GM21381 (cell line): Measurements from ENCODE around the gene PRSS57.
A peak's percentile ranks its signal among the peaks of the same experiment; 100 is the strongest.
"Not testable (repeated sequence)": the region's sequence is repeated elsewhere in the genome, so short reads cannot be mapped to it uniquely, and the experiment has no call there.

Experiments used
- ATAC-seq: cut with Tn5 transposase; IDR thresholded peaks from one replicate; pipeline ENCODE4 v1.9.1; 2021; ENCODE audit warnings: mild to moderate bottlenecking, moderate library complexity; ENCODE audit not compliant: unreplicated experiment

The PRSS57 gene

DNA sequence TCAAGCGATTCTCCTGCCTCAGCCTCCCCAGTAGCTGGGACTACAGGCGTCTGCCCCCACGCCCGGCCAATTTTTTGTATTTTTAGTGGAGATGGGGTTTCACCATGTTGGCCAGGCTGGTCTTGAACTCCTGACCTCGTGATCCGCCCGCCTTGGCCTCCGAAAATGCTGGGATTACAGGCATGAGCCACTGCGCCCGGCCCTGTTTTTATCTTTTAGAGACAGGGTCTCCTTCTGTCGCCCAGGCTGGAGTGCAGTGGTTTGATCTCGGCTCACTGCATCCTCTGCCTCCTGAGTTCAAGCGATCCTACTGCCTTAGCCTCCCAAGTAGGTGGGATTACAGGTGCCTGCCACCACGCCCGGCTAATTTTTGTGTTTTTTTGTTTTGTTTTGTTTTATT, 3.3 kb upstream of the PRSS57 start:
- not testable (repeated sequence) for ATAC-seq

- no peak for ATAC-seq
Measured at GRCh38 chr19:694481-695351, 536 bp downstream of the PRSS57 start.

DNA sequence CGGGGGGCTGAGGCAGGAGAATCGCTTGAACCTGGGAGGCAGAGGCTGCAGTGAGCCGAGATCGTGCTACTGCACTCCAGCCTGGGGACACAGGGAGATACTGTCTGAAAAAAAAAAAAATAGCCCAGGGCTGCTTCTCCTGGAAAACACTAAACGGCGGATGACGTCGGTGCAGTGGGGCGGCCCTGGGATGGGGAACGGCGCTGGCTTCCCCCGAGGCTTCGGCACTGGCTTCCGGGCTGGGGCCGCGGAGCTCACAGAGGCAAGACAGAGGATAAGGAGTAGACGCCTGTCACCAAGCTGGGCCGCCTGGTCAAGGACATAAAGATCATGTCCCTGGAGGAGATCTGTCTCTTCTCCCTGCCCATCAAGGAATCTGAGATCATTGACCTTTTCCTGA, 5.0 kb downstream of the PRSS57 start:
- ATAC-seq: no peak

- ATAC-seq: no peak
Measured at GRCh38 chr19:688992-689391, 6.3 kb downstream of the PRSS57 start.

- no peak for ATAC-seq
Measured at GRCh38 chr19:688214-688613, 7.0 kb downstream of the PRSS57 start.

- no peak for ATAC-seq
Measured at GRCh38 chr19:687569-688166, 7.6 kb downstream of the PRSS57 start.

- ATAC-seq: no peak
Measured at GRCh38 chr19:686589-687297, 8.5 kb downstream of the PRSS57 start.

DNA sequence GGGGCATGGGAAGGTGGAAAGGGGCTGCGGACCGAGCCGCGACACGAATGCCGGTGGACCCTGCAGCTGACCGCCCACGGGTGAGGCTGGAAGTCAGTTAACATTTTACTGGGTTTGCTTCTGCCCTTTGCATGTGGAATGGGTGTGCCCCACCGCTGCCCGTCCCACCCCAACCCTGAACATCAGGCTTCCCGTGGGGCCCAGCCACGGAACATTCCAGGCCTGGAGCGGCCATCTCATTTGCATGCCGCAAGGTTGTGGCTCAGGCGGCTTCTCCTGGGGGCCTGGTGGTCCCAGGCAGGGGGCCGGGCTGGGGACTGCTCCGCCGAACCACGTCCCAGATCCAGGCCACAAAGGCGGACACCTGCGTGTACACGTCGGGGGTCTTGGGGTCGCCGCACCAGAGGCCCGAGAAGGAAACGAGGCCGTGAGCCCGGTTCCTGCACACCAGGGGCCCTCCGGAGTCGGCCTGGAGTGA, 9.8 kb downstream of the PRSS57 start:
- ATAC-seq: no peak

GRCh38 chr19:682678-683320, 12.5 kb downstream of the PRSS57 start:
- ATAC-seq: no peak

DNA sequence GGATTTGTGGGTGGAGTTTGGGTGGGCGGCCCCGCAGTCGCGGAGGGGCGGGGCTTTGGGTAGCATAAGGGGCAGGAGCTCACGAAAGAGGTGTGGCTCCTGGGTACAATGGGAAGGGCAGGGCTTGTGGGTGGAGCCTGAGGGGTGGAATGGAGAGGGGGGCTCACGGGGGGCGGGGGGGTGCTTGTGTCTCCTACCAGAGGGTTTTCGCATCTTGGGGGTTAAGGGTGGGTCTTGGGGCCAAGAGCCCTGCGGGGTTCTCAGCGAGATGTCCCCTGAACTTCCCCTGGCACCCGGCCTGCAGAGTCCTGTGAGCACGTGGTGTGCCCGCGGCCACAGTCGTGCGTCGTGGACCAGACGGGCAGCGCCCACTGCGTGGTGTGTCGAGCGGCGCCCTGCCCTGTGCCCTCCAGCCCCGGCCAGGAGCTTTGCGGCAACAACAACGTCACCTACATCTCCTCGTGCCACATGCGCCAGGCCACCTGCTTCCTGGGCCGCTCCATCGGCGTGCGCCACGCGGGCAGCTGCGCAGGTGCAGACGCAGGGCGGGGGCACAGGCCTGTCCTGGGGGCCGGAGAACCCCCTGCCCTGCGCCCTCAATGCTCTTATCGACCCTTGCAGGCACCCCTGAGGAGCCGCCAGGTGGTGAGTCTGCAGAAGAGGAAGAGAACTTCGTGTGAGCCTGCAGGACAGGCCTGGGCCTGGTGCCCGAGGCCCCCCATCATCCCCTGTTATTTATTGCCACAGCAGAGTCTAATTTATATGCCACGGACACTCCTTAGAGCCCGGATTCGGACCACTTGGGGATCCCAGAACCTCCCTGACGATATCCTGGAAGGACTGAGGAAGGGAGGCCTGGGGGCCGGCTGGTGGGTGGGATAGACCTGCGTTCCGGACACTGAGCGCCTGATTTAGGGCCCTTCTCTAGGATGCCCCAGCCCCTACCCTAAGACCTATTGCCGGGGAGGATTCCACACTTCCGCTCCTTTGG, 13.9 kb downstream of the PRSS57 start:
- no peak for ATAC-seq

GRCh38 chr19:680287-681028, 14.8 kb downstream of the PRSS57 start:
- ATAC-seq: peak; percentile 71

DNA sequence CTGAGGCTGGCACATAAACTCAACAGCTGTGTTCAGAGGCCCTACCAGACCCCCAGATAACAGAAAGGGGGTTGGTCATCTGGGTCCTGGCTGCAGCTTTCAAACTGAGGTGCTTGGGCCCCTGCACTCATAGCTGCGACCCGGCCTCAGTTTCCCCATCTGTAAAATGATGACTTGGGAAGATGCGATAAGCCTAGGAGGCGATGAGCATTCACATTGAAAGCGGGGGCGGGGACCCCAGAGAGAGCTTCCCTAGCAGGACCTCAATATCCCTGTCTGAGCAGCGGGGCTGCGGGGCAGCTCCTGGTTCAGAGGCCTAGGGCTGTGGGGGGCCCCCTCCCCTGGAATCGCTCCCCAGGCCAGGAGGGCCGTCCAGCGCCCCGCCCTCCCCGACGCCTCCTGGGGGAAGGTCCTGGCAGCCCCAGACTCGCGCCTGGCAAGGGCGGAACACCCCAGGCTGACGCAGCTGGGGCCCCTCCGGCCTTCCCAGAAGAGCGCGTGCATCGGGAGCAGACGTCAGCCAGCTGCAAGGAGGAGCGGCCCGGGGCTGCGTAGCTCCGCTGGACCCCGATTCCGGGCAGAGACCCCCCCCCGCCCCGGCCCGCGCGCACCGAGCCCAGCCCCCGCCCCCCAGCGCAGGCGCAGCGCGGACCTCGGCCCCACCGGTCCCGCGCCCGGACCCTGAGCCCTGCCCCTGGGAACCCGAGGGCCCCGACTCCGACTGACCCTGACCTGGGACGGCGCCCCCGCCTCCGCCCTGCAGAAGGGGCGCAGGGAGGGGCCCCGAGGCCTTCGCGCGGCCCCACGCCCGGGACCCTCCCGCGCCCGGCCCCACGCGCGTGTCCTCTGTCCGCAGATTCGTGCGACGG, 15.6 kb downstream of the PRSS57 start:
- peak; percentile 14 for ATAC-seq

GRCh38 chr19:678791-679388, 16.4 kb downstream of the PRSS57 start:
- ATAC-seq: no peak

GRCh38 chr19:677601-678436, 17.4 kb downstream of the PRSS57 start:
- ATAC-seq: no peak

DNA sequence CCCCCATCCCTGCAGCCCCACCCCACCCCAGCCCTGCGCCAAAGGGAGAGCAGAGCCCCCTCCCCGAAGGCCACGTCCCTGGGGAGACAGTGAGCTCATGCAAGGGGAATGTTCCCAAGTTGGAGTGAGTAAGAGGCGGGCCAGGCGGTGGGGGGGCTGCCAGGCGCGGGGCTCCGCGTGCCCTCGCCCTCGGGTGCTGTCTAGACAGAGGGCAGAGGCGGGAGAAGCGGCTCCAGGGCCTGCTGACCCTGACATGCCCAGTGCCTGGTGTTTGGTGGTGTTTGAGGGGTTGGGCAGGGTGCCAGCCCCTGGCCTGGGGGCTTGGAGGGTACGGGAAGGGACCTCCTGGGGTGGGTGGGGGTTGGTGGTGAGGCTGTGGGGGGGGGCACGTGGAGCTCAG, 18.1 kb downstream of the PRSS57 start:
- ATAC-seq: no peak

- no peak for ATAC-seq
Measured at GRCh38 chr19:676339-677105, 18.7 kb downstream of the PRSS57 start, which contains the start of gene FSTL3. Gene FSTL3, plus strand, starts transcription at chr19:676392. Its CDS starts 32 bp downstream, at chr19:676424.
